Caco-2 (cell line): ENCODE results near the gene SLC9A3. TPM values are rescaled to one million over a fixed set of nuclear protein-coding genes. Genes with fewer than 3 reads are reported as not detected.

Source experiments
- BruUV-seq: library from RNA; stranded (reverse); fragments of 400-500 nt; replicated peaks from 2 replicates; lab custom pipeline; 2021; lab: Mats Ljungman, UMichigan
- CTCF ChIA-PET: fragments of 300-600 bp; sonication (Branson Sonifier 250); formaldehyde crosslinking; loops from one replicate; lab custom pipeline; 2022; ENCODE audit warnings: antibody characterized with exemption; lab: Charles Lee
- POLR2A ChIA-PET: fragments of 300-600 bp; sonication (Branson Sonifier 250); formaldehyde crosslinking; loops from one replicate; lab custom pipeline; 2022; ENCODE audit warnings: antibody characterized with exemption; lab: Charles Lee
- DNase-seq, 2 experiments: peaks; one replicate each; pipeline versions ENCODE4 v3.0.0 to v3.0.0-alpha.2; 2020 to 2022
- H3K27me3 ChIP-seq: replicated peaks from 2 replicates; pipeline ENCODE4 v1.6.0; 2011; ENCODE audit warnings: low read length; ENCODE audit not compliant: control insufficient read depth, insufficient read depth
- H3K36me3 ChIP-seq: 2 replicates; pipeline ENCODE4 v1.5.1; 2011; ENCODE audit warnings: low read length; ENCODE audit not compliant: control insufficient read depth, insufficient read depth
- H3K4me1 ChIP-seq: fragments of 250-450 bp; sonication (Bioruptor Pico); 2 replicates; pipeline ENCODE4 v1.5.1; 2020; ENCODE audit warnings: mild to moderate bottlenecking
- H3K4me3 ChIP-seq: 2 replicates; pipeline ENCODE4 v1.5.1; 2011; ENCODE audit warnings: low read depth, mild to moderate bottlenecking, control low read depth, low read length
- H3K9me3 ChIP-seq: fragments of 250-450 bp; sonication (Bioruptor Pico); 2 replicates; pipeline ENCODE4 v1.5.1; 2020; ENCODE audit warnings: mild to moderate bottlenecking, moderate library complexity
- H3K27ac Mint-ChIP-seq: one replicate; pipeline ENCODE4 v1.8.0; 2022; ENCODE audit warnings: mixed read lengths; ENCODE audit not compliant: unreplicated experiment
- H3K27me3 Mint-ChIP-seq: one replicate; pipeline ENCODE4 v1.8.0; 2022; ENCODE audit warnings: mixed read lengths; ENCODE audit not compliant: insufficient read depth, unreplicated experiment
- H3K36me3 Mint-ChIP-seq: one replicate; pipeline ENCODE4 v1.8.0; 2022; ENCODE audit warnings: mild to moderate bottlenecking, mixed read lengths; ENCODE audit not compliant: insufficient read depth, unreplicated experiment
- H3K4me1 Mint-ChIP-seq: one replicate; pipeline ENCODE4 v1.8.0; 2022; ENCODE audit warnings: low read depth, mixed read lengths; ENCODE audit not compliant: unreplicated experiment
- H3K4me3 Mint-ChIP-seq: one replicate; pipeline ENCODE4 v1.8.0; 2022; ENCODE audit warnings: mild to moderate bottlenecking, moderate library complexity, mixed read lengths; ENCODE audit not compliant: unreplicated experiment
- H3K9me3 Mint-ChIP-seq: one replicate; pipeline ENCODE4 v1.8.0; 2022; ENCODE audit warnings: mixed read lengths; ENCODE audit not compliant: unreplicated experiment
- intact Hi-C: fragments of 100-400 bp; cut with micrococcal nuclease; formaldehyde crosslinking; loops from one replicate; pipeline ENCODE4 v1.10.0; 2022; ENCODE audit not compliant: unreplicated experiment
- total RNA-seq: library from RNA; stranded (reverse); gene quantifications from 2 replicates; pipeline ENCODE4 v1.2.3, GENCODE V29; 2022
- TF ChIP-seq, protein P1 (sequence below), 2 experiments: fragments of 200-600 bp in 1 of 2; IDR thresholded peaks; 1 replicate in 1 of 2; 2 replicates in 1 of 2; pipeline versions ENCODE4 v1.5.1 to v1.8.0; 2011 to 2022; ENCODE audit warnings: antibody characterized with exemption in 1 of 2, control low read depth in 1 of 2, inconsistent platforms in 1 of 2, low read depth in 1 of 2, low read length in 1 of 2, mild to moderate bottlenecking in 1 of 2, moderate library complexity in 1 of 2; ENCODE audit not compliant: insufficient read depth in 1 of 2, severe bottlenecking in 1 of 2, unreplicated experiment in 1 of 2

SLC9A3 gene
- total RNA-seq, 1 experiment from 2014 or later: 3.4 TPM

DNA sequence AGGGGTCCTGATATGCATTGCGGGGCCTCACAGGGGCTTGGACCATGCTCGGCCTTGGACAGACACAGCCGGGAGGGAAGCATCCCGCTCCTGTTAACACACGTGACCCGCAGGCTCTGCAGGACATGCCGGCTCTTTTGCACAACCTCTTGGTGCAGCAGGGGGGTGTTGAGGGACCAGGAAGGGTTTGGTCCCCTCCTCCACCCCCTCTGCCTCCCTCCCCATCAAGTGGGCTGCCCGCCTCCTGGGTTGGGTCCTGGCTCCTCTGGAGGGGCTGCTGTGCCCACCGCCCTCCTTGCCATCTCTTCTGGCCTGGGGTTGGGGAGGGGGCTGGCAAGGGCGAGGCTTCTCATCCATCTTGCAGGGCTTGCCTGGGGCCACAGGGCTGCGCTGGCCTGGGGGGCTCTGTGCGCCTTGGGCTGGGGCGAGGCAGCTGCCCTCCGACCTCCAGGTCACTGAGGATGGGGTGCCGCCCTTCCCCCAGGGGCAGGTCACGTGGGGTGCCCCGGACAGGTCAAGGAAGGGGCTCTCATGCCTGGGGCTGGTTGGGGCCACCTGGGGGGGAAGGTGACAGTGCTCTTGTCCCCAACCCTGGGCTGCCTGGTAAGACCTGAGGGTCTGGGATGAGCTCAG lies 16.8 kb upstream of the SLC9A3 start:
- intact Hi-C loops: no loop called here
- Mint-ChIP-seq H3K36me3 (no peaks in the 10 kb centered on the region), H3K4me3 (no peak overlapping the region), H3K4me1 (no peaks in the 10 kb centered on the region), H3K9me3 (no peaks in the 10 kb centered on the region), H3K27ac (no peak overlapping the region), H3K27me3 (no peaks in the 10 kb centered on the region)
- Histone ChIP-seq H3K9me3 (no peaks in the 10 kb centered on the region), H3K4me1 (peaks cover under 1% of the 10 kb centered on the region; the same call in 1 of the 2 replicates), H3K36me3 (no peaks in the 10 kb centered on the region), H3K4me3 (no peak overlapping the region), H3K27me3 (no peaks in the 10 kb centered on the region)
- CTCF ChIA-PET: no interaction called here
- BruUV-seq: no TSS peak
- TF ChIP-seq, protein P1, sequence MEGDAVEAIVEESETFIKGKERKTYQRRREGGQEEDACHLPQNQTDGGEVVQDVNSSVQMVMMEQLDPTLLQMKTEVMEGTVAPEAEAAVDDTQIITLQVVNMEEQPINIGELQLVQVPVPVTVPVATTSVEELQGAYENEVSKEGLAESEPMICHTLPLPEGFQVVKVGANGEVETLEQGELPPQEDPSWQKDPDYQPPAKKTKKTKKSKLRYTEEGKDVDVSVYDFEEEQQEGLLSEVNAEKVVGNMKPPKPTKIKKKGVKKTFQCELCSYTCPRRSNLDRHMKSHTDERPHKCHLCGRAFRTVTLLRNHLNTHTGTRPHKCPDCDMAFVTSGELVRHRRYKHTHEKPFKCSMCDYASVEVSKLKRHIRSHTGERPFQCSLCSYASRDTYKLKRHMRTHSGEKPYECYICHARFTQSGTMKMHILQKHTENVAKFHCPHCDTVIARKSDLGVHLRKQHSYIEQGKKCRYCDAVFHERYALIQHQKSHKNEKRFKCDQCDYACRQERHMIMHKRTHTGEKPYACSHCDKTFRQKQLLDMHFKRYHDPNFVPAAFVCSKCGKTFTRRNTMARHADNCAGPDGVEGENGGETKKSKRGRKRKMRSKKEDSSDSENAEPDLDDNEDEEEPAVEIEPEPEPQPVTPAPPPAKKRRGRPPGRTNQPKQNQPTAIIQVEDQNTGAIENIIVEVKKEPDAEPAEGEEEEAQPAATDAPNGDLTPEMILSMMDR (IDR thresholded peaks at IDR 0.05; ENCODE audit: insufficient read depth in 1 of 2, low read depth in 1 of 2, low read length in 1 of 2, severe bottlenecking in 1 of 2, unreplicated experiment in 1 of 2): no peak
- peak in 1 of 2 experiments; percentile 31 for DNase-seq
- POLR2A ChIA-PET: no interaction called here

DNA sequence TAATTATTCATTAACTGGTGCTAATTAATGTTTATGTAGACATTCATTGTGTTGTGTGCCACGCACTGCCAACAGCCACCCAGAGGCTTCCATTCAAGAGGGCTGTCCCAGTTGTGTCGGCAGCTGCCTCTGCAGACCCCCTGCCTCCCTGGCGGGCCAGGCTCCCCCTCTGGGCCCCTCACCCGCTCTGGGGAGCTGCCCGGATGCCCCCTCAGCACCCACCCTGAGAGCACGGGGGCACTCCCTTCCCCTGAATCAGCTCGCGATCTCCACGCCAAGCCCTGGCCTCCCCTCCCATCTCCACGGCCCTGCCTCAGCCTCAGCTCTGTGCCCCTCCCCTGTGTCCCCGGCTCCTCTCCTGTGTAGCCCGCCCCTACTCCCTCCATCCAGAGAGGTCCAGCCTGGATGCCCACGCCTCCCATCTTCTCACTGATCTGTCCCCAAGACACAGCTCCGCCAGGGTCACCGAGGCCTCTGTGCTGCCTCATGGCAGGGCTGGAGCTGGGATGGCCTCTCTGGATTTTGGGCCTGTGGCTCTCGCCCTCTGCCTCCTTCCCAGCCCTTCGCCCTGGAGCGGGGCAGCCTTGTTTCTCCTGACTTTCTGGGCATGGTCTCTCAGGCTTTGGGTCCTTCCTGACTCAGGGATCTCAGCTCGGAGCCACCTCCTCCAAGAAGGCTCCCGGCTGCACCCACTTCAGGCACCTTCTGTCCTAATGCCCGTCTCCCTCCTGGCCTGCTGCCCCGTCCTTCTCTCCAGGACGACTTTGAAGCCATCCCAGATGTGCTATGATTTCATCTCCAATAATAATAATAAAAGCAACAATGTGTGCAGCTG lies 16.0 kb upstream of the SLC9A3 start:
- no peaks in the 10 kb centered on the region for H3K27me3 Mint-ChIP-seq
- Histone ChIP-seq H3K9me3 (no peaks in the 10 kb centered on the region), H3K4me3 (no peak overlapping the region), H3K27me3 (no peaks in the 10 kb centered on the region), H3K36me3 (no peaks in the 10 kb centered on the region), H3K4me1 (no peaks in the 10 kb centered on the region)
- H3K27ac Mint-ChIP-seq: no peak overlapping the region
- ChIA-PET POLR2A (no interaction called here), CTCF (no interaction called here)
- TF ChIP-seq, protein P1 (IDR thresholded peaks at IDR 0.05; ENCODE audit: insufficient read depth in 1 of 2, low read depth in 1 of 2, low read length in 1 of 2, severe bottlenecking in 1 of 2, unreplicated experiment in 1 of 2): no peak
- DNase-seq: peak in 1 of 2 experiments; percentile 28
- H3K4me3 Mint-ChIP-seq: no peak overlapping the region
- intact Hi-C loops: no loop called here
- BruUV-seq: no TSS peak
- no peaks in the 10 kb centered on the region for H3K9me3 Mint-ChIP-seq
- H3K4me1 Mint-ChIP-seq: no peaks in the 10 kb centered on the region
- H3K36me3 Mint-ChIP-seq: no peaks in the 10 kb centered on the region

DNA sequence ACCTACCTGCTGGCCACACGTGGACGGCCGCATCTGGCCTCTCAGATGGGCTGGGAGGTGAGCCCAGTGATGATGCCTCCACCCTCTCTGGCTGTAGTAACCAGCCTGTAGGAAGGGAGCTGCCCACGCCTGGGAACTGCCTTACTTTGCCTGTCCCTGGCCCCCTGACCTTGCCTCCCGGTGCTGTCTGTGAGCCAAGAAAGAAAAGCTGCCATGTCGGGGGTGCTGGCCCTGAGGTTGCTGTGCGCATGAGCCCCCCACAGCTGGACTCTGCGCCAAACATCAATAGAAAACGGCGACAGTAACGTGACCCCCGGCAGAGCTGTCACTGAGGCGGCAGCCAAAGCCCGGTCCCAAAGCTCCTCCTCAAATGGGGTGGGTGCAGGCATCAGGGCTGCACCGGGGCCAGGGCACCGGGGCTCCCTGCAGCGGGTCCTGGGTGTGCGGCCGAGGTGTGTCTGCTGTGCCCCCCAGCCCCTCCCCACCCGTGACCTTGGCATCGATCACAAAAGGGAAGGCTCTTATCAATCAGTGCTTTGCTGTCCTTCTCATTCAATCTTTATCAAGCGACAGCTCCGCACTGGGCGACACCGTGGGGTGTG lies 15.3 kb upstream of the SLC9A3 start:
- Mint-ChIP-seq H3K9me3 (no peaks in the 10 kb centered on the region), H3K27ac (no peak overlapping the region)
- CTCF ChIA-PET: no interaction called here

More for the DNA sequence above, 15.3 kb upstream of the SLC9A3 start:
- Histone ChIP-seq H3K4me1 (no peaks in the 10 kb centered on the region), H3K36me3 (no peaks in the 10 kb centered on the region), H3K9me3 (no peaks in the 10 kb centered on the region), H3K27me3 (no peaks in the 10 kb centered on the region), H3K4me3 (no peak overlapping the region)
- peak in 1 of 2 experiments; percentile 25 for DNase-seq
- no TSS peak for BruUV-seq
- H3K4me3 Mint-ChIP-seq: no peak overlapping the region
- no peaks in the 10 kb centered on the region for H3K27me3 Mint-ChIP-seq
- intact Hi-C loops: no loop called here
- POLR2A ChIA-PET: no interaction called here
- TF ChIP-seq, protein P1 (IDR thresholded peaks at IDR 0.05; ENCODE audit: insufficient read depth in 1 of 2, low read depth in 1 of 2, low read length in 1 of 2, severe bottlenecking in 1 of 2, unreplicated experiment in 1 of 2): no peak
- H3K4me1 Mint-ChIP-seq: no peaks in the 10 kb centered on the region
- H3K36me3 Mint-ChIP-seq: no peaks in the 10 kb centered on the region
